Measurements from ENCODE around the gene NOP58.

GRCh38 chr2:202346180-202346579, 80.6 kb downstream of the NOP58 start:
- TF ChIP-seq CTCF (IDR thresholded peaks at IDR 0.05) (no peak), POLR2A (IDR thresholded peaks at IDR 0.05) (no peak)
